ENCODE measurements around the gene KLHL30.
"Not testable (repeated sequence)": the region's sequence is repeated elsewhere in the genome, so short reads cannot be mapped to it uniquely, and the experiment has no call there.

The KLHL30 gene

DNA sequence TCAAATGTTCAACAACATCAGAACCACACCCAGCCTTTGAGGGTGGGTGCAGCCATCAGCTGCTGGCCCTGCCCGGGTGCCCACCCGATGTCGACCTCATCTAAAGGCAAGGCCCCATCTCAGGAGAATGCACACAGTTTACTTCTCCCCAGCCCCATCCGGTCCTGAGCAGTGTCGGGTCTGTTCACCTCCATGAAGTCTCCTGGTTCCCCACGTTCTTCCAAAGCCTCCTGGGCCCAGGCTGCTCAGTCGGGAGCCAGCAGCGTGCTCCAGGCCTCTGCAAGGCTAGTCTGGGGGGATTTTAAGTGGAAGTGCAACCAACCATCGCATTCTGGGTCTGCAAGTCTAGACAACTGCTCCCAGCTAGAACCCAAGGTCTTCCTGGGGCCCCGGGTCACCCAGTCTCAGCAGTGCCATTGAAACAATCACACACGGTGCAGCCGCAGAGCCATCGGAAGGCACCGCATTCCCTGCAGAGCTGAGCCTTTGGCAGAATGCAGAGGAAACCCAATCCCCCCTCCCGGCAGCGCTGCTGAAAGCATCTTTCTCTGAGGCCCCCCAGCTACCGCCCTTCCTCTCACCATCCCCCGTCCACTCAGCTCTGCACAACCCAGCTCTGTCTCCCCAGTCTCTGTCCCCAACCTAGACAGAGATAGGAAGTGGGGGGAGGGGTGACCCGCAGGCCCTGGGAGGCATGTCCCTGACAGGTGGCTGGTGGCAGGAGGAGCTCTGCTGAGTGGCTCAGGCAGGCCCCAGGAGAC lies 29.9 kb upstream of the KLHL30 start:
- H3K9me3 Mint-ChIP-seq, result peaks cover 16% of the 10 kb centered on the region
- no peaks in the 10 kb centered on the region for H3K27me3 Mint-ChIP-seq
- H3K4me3 Mint-ChIP-seq, result no peak overlapping the region
- peaks cover 8% of the 10 kb centered on the region for H3K4me1 Mint-ChIP-seq
- peaks cover 3% of the 10 kb centered on the region for H3K36me3 Mint-ChIP-seq
- H3K27ac Mint-ChIP-seq, result no peak overlapping the region

DNA sequence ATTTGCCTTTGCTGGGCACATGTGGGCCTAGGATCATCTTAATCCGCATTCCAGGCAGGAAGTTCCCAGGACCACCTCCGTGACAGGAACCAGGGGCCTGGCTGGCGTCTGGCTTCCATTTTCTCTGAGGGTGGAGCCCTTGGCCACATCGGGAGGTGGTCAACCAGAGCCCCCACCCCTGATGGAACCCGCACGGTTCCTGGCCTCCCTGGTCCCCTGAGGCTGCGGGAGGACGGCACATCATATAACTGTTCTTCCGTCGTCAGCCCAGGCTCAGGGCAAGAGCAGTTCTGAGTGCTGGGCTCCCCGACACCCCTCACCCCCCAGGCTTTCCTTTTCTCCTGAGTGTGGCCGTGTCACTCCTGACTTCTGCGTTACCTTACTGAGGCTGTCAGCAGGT lies 24.9 kb upstream of the KLHL30 start:
- Mint-ChIP-seq H3K36me3 (peaks cover 3% of the 10 kb centered on the region), H3K27ac (no peak overlapping the region), H3K4me1 (peaks cover 8% of the 10 kb centered on the region), H3K4me3 (no peak overlapping the region), H3K27me3 (peaks cover 1% of the 10 kb centered on the region), H3K9me3 (peaks cover 16% of the 10 kb centered on the region)

DNA sequence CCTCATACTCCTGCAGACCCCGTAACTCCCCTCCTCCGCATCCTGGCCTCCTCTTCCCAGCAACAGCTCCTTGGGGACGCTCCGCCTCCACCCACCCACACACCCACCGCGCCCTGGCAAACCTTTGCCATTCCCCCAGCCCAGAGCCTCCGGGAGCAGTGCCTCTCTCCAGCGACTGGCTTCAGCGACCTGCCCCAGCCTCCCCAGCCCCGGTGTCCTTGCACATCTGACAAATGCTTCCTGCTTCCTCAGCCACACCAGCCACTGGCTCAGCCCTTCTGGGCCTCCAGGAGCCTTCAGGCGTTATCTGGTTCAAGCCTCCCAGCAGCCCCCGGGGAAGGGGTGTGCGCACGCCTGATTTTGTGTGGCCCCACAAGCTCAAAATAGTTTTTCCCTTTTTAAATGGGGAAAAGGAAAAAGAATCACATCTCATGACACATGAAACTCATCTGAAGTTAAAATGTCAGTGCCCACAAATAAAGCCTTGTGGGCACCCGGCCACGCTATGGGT lies 24.1 kb upstream of the KLHL30 start:
- H3K4me1 Mint-ChIP-seq, result peaks cover 1% of the 10 kb centered on the region
- H3K27me3 Mint-ChIP-seq, result peaks cover 1% of the 10 kb centered on the region
- H3K4me3 Mint-ChIP-seq, result no peak overlapping the region
- no peak overlapping the region for H3K27ac Mint-ChIP-seq
- peaks cover 16% of the 10 kb centered on the region for H3K9me3 Mint-ChIP-seq
- H3K36me3 Mint-ChIP-seq, result peaks cover 3% of the 10 kb centered on the region

DNA sequence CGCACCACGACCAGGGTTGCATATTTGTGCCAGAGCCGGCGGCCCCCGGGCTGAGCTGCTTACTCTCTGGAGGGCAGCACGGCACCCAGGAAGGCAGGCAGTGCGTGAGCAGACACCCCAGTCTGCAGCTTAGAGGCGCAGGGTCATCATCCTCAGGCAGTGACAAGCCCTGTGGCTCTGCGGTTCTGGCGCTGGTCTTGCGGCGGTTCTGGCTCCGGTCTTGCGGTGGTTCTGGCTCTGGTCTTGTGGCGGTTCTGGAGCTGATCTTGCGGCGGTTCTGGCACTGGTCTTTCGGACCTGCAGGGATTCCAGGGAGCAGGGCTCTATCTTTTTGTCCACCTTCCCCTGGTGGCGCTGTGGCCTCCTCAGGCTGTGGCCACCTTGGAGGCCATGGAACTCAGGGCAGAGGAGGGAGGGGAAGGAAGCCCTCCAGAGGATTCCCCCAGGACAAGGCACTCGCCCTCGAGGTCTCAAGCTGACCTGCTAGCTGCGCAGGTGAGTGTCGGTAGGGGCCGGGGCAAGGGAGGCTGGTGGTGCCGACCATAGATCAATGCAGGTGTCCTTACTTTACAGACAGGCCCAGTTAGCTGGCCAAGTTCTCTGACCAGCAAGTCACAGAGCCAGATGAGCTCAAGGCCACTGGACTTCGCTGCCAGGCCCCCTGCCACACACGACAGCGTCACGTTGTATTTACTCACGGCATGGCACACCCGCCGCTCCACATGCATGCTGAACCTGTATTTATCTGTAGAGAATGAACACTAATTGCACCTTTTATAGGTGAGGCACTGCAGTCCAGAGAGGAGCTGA lies 23.4 kb upstream of the KLHL30 start:
- H3K9me3 Mint-ChIP-seq, result peaks cover 16% of the 10 kb centered on the region
- peaks cover 3% of the 10 kb centered on the region for H3K36me3 Mint-ChIP-seq
- peaks cover 1% of the 10 kb centered on the region for H3K27me3 Mint-ChIP-seq
- H3K4me3 Mint-ChIP-seq, result no peak overlapping the region
- H3K4me1 Mint-ChIP-seq, result no peaks in the 10 kb centered on the region
- no peak overlapping the region for H3K27ac Mint-ChIP-seq

DNA sequence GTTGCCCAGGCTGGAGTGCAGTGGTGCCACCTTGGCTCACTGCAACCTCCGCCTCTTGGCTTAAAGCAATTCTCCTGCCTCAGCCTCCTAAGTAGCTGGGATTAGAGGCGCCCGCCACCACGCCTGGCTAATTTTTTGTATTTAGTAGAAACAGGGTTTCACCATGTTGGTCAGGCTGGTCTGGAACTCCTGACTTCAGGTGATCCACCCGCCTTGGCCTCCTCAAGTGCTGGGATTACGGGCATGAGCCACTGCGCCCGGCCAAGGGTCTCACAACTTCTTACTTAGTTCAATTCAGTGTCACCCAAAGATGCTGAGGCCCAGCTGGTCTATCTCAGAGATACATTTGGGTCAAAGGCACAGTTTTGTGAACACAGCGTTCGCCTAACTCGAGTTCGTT lies 22.8 kb upstream of the KLHL30 start:
- not testable (repeated sequence) for H3K4me1 Mint-ChIP-seq, H3K4me3 Mint-ChIP-seq, H3K36me3 Mint-ChIP-seq, H3K27me3 Mint-ChIP-seq, H3K27ac Mint-ChIP-seq
- H3K9me3 Mint-ChIP-seq, result peaks cover 16% of the 10 kb centered on the region

DNA sequence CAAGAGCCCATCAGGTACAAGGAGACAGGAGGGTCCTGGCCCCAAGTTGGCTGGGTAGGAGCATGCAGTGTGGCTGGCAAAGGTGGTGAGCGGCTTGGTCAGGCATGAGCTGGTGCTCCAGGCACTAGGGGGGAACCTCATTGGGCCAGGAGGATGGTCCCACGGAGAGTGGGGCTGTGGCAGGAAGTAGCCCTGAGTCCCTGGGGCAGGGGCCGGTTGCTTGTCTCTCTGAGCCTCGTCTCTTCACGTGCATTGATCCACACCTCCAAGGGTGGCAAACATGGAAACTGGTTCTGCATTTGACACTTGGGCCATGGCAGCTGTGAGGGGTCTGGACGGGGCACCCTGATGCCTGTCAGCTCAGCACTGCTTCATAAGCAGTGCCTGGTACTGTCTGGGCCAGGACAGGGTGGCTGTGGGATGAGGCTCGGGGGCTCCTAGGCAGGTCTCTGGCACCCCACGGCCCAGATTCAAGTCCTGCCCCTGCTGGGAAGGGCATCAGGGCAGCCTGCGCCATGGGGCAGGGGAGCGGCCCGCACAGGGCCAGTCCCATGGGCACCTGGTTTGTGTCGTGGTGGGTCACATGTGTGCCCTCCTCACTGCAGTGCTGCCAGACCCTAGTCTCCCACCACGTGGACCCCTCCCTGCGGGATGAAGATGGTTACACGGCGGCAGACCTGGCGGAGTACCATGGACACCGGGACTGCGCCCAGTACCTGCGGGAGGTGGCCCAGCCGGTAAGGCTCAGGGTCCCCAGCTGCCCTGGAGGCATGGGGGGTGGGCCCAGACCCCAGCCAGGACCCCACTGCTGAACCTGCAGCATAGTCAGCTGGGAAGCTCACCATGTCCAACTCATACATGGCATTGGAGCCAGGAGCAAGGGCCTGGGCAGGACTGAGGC lies 21.9 kb upstream of the KLHL30 start:
- Mint-ChIP-seq H3K27me3 (peaks cover 1% of the 10 kb centered on the region), H3K4me3 (no peak overlapping the region), H3K36me3 (peaks cover 3% of the 10 kb centered on the region), H3K27ac (no peak overlapping the region), H3K4me1 (no peaks in the 10 kb centered on the region), H3K9me3 (peaks cover 12% of the 10 kb centered on the region)

DNA sequence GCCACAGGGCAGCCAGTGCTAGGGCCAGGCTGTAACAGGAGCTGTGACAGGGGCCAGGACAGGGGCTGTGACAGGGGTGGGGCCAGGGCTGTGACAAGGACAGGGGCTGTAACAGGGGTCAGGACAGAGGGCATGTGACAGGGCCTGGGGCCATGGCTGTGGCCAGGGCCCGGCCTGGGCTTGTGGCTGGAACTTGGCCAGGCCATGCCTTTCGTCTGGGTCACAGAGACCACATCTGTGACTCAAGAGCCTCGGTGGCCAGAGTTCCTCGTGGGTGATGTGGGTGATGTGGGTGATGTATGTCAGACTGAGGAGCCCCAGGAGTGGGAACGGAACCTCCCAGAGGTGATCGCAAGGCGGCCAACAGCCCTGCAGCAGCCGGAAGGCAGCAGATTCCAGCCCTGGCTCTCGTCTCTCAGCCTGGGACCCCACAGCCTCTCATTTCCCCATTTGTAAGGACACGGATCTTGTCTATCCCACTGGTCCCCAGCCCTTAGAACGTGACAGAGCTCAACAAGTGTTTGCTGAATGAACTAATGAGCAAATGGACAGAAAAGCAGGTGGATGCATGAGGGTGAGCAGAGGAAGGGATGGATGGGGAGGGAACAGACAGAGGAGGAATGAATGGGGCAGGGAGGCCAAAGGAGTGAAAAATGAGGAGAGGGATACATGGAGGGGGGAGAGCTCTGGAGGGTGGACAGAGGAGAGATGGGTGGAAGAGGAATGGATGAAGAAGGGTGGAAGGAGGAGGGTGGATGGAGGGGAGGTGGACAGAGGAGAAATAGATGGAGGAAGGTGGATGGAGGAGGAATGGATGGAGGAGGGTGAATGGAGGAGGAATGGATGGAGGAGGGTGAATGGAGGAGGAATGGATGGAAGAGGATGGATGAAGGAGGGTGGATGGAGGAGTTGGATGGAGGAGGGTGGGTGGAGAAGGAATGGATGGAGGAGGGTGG lies 21.0 kb upstream of the KLHL30 start:
- Mint-ChIP-seq H3K4me3 (no peak overlapping the region), H3K27ac (no peak overlapping the region), H3K27me3 (peaks cover 1% of the 10 kb centered on the region), H3K4me1 (no peaks in the 10 kb centered on the region), H3K36me3 (peaks cover 3% of the 10 kb centered on the region), H3K9me3 (peaks cover 10% of the 10 kb centered on the region)

DNA sequence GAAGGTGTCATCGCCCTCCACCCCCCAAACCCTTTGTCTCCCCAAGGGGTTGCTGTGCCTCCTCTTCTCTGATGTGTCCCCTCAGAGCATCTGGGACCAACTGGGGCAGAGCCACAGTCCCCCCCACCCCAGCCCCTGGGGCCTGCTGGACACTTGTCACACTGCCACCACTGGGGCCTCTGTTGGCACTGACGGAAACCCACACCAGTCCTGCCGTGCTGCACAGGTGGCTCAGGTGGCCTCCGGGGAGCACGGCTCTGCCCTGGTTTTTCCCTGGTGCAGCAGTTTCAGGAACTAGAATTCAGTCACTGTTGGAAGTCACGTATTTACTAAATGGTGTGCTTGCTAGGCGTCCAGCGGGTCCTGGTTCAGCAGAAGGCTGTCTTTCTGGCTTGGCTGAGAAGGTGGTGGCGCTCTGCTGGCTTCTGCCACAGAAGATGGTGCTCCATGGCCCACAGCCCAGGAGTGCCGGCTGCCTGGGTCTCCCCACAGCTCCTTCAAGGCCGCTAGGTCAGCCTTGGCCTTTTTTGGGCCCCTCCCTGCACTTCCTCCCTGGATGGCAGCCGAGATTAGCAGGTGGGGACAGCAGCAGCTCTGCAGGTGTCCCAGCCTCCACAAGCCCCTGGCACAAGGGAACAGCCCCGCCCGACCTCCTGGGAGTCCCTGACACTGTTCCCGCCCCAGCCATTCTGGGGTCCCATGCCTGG lies 18.6 kb upstream of the KLHL30 start:
- H3K36me3 Mint-ChIP-seq, result no peaks in the 10 kb centered on the region
- H3K4me1 Mint-ChIP-seq, result no peaks in the 10 kb centered on the region
- peaks cover 1% of the 10 kb centered on the region for H3K27me3 Mint-ChIP-seq
- no peak overlapping the region for H3K27ac Mint-ChIP-seq
- H3K9me3 Mint-ChIP-seq, result no peaks in the 10 kb centered on the region
- no peak overlapping the region for H3K4me3 Mint-ChIP-seq

DNA sequence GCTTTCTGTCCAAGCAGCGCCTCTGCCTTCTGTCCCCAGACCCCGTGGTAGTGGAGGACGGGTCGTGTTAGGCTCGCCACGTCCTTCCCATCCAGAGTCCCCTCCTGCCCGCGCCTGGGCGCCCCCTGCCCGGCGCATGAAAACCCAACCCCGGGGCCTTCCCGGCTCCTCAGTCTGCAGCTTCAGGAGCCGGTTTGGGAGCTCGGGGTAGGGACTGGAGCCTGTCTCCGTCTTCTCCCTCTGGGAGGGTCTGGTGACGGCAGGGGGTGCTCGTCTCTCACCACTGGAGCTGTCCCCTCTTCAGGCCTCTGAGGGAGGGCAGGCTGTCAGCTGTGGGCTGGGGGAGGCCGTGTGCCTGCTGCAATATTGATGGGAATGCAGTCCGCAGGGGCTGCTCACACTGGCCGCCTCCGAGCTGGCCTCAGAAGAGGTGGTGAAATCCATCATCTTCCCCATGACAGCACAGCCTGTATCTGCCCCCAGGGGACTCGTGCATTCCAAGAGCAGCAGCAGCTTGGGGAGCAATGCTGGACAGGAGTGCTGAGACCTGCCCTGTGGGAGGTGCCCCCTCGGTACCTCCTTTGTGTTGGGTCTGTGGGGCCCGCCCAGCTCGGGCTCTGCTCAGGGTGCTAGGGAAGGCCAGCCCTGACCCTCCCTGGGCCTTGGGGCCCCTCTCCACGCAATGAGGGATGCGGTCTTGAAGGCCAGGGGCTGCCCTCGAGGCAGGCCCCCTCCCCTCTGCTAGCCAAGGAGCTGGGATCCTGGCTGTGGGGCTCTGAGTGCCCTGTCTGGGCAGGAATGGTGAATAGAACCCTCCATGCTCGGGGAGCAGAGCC lies 17.8 kb upstream of the KLHL30 start:
- Mint-ChIP-seq H3K27me3 (peaks cover 1% of the 10 kb centered on the region), H3K9me3 (no peaks in the 10 kb centered on the region), H3K4me3 (no peak overlapping the region), H3K36me3 (no peaks in the 10 kb centered on the region), H3K27ac (no peak overlapping the region), H3K4me1 (no peaks in the 10 kb centered on the region)

DNA sequence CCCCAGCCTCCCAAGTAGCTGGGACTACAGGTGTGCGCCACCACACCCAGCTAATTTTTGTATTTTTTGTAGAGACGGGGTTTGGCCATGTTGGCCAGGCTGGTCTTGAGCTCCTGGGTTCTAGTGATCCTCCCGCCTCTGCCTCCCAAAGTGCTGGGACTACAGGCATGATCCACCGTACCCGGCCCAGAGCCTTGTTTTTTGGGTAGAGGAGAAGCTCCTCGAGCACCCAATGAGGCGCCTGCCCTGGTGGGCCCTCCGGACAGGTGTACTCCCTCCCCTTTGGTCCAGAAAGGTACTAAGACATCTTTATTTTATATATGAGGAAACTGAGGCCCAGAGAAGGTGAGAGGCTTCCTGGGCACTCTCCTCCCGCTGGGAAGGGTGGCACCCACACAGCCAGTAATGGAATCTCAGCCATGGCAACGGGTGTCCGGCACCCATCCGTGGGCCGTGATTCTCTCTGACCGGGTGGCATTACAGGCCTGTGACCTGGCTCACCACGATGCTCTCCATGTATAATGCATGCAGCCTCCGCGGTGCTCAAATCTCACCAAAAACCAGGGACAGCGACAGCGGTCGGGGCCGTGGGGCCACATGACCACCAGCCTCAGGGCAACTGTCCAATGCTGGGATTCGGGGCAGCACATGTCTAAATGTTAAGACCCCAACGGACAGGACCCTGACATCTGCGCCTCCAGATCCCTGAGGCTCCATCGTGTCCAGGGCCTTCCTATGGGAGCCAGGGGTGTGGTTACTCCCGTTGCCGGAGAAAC lies 16.8 kb upstream of the KLHL30 start:
- Mint-ChIP-seq H3K27ac (no peak overlapping the region), H3K36me3 (no peaks in the 10 kb centered on the region), H3K27me3 (peaks cover 1% of the 10 kb centered on the region), H3K4me1 (no peaks in the 10 kb centered on the region), H3K4me3 (no peak overlapping the region), H3K9me3 (no peaks in the 10 kb centered on the region)

DNA sequence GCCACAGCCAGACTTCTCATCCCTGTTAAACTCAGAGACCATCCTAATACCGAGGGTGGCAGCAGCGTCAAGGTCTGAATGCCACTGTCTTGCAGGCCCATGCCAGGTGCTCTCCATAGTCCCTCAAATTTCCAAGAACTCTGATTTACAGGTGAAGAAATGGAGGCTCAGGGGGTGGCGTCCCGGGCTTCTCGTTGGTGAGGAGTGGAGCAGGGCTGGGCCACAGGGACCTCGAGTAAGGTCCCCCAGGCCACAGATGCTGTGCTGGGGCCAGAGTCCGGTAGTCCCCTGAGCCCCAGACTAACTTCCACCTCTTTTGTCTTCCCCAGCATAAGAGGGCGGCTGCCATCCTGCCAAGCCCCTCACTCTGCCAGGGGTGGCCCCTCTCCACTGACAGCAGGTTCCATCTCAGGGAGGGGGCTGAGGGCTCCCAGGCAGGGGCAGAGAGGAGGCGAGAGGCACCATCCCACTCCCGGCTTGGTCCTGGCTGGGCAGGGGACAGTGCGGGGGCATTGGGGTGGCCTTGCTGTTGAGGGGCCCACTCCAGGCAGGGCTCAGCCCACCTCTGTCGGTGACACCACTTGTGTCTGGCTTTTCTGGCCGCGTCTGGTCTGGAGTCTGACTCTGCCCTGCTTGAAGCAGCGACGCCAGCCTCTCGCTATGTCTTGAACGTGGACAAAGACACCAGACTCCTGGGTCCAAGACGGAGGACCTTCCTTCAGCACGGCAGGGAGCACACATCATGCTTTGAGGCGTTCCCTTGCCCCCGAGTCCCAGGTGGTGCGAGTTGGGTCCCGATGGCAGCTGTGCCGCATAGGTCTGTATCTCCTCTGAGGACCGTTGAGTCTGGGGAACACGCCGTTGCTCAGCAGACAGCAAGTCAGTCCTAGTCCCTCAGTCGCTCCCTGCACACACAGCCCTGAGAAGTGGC lies 15.9 kb upstream of the KLHL30 start:
- Mint-ChIP-seq H3K27me3 (peaks cover under 1% of the 10 kb centered on the region), H3K9me3 (no peaks in the 10 kb centered on the region), H3K36me3 (no peaks in the 10 kb centered on the region), H3K4me1 (no peaks in the 10 kb centered on the region), H3K4me3 (no peak overlapping the region), H3K27ac (no peak overlapping the region)
